Neural progenitor cell (in vitro differentiated cells): ENCODE results near the gene CPLX1. TPM values are rescaled to one million over a fixed set of nuclear protein-coding genes. Genes with fewer than 3 reads are reported as not detected.

ENCODE experiments used
- DNase-seq: peaks from one replicate; pipeline ENCODE4 v3.0.0-alpha.2; 2016; ENCODE audit warnings: low spot score
- H2AFZ ChIP-seq: fragments of 200-600 bp; sonication (generic); replicated peaks from 2 replicates; pipeline ENCODE4 v1.6.1; 2016; ENCODE audit warnings: antibody characterized with exemption
- H3F3A ChIP-seq: fragments of 200-600 bp; sonication (generic); 2 replicates; pipeline ENCODE4 v1.6.1; 2016; ENCODE audit warnings: antibody characterized with exemption, low read depth
- H3K27ac ChIP-seq: fragments of 200-600 bp; sonication (generic); 2 replicates; pipeline ENCODE4 v1.5.1; 2016; ENCODE audit warnings: mild to moderate bottlenecking
- H3K27me3 ChIP-seq: fragments of 200-600 bp; sonication (generic); 2 replicates; pipeline ENCODE4 v1.6.1; 2016; ENCODE audit warnings: mild to moderate bottlenecking, moderate library complexity
- H3K36me3 ChIP-seq: fragments of 200-600 bp; sonication (generic); 2 replicates; pipeline ENCODE4 v1.5.1; 2016
- H3K4me1 ChIP-seq: fragments of 200-600 bp; sonication (generic); 2 replicates; pipeline ENCODE4 v1.6.1; 2016; ENCODE audit warnings: mixed run types
- H3K4me2 ChIP-seq: fragments of 200-600 bp; sonication (generic); 2 replicates; pipeline ENCODE4 v1.6.1; 2016
- H3K4me3 ChIP-seq: fragments of 200-600 bp; sonication (generic); 2 replicates; pipeline ENCODE4 v1.5.1; 2016
- H3K79me2 ChIP-seq: fragments of 200-600 bp; sonication (generic); 2 replicates; pipeline ENCODE4 v1.6.1; 2016; ENCODE audit warnings: low read depth
- H3K9ac ChIP-seq: fragments of 200-600 bp; sonication (generic); 2 replicates; pipeline ENCODE4 v1.6.1; 2016
- H3K9me3 ChIP-seq: fragments of 200-600 bp; sonication (generic); 2 replicates; pipeline ENCODE4 v1.5.1; 2016; ENCODE audit warnings: low read depth
- H4K20me1 ChIP-seq: fragments of 200-600 bp; sonication (generic); 2 replicates; pipeline ENCODE4 v1.6.1; 2016; ENCODE audit warnings: low read depth
- H3K27ac Mint-ChIP-seq: 3 replicates; pipeline ENCODE4 v1.8.0; 2021; ENCODE audit warnings: mixed read lengths
- H3K27me3 Mint-ChIP-seq: 2 replicates; pipeline ENCODE4 v1.8.0; 2022; ENCODE audit warnings: low read depth, mild to moderate bottlenecking, inconsistent platforms, moderate library complexity, mixed read lengths; ENCODE audit not compliant: insufficient read depth
- H3K36me3 Mint-ChIP-seq: 3 replicates; pipeline ENCODE4 v1.8.0; 2021; ENCODE audit warnings: mixed read lengths
- H3K4me1 Mint-ChIP-seq: 3 replicates; pipeline ENCODE4 v1.8.0; 2021; ENCODE audit warnings: mixed read lengths
- H3K4me3 Mint-ChIP-seq: 3 replicates; pipeline ENCODE4 v1.8.0; 2021; ENCODE audit warnings: mild to moderate bottlenecking, moderate library complexity, mixed read lengths
- H3K9me3 Mint-ChIP-seq: 3 replicates; pipeline ENCODE4 v1.8.0; 2020; ENCODE audit warnings: mixed read lengths
- EZH2 ChIP-seq: fragments of 200-600 bp; sonication (generic); IDR thresholded peaks from 2 replicates; pipeline ENCODE4 v1.6.1; 2017; ENCODE audit warnings: antibody characterized with exemption, mild to moderate bottlenecking, moderate library complexity
- EZH2phosphoT487 ChIP-seq: fragments of 200-600 bp; sonication (generic); IDR thresholded peaks from 2 replicates; pipeline ENCODE4 v1.6.1; 2017; ENCODE audit warnings: antibody characterized with exemption
- total RNA-seq: library from RNA; depleted of rRNA; stranded (reverse); fragments of >200 nt; gene quantifications from 2 replicates; pipeline ENCODE4 v1.2.3, GENCODE V29; 2015; ENCODE audit warnings: low replicate concordance
- TF ChIP-seq, protein P1 (sequence below): fragments of 200-600 bp; sonication (generic); IDR thresholded peaks from 2 replicates; pipeline ENCODE4 v1.5.1; 2017; ENCODE audit warnings: antibody characterized with exemption, mild to moderate bottlenecking

Gene CPLX1
- total RNA-seq, 1 donor from 2014 or later: not detected

- H3K9me3 Mint-ChIP-seq: peaks cover 2% of the 10 kb centered on the region
- Histone ChIP-seq H3K27ac (no peak overlapping the region), H2AFZ (no peak overlapping the region), H3K9me3 (no peaks in the 10 kb centered on the region), H4K20me1 (peaks cover 10% of the 10 kb centered on the region), H3K79me2 (no peaks in the 10 kb centered on the region), H3K4me1 (no peaks in the 10 kb centered on the region), H3K27me3 (peaks cover 34% of the 10 kb centered on the region), H3F3A (no peaks in the 10 kb centered on the region), H3K36me3 (no peaks in the 10 kb centered on the region), H3K4me3 (no peak overlapping the region), H3K4me2 (no peak overlapping the region), H3K9ac (no peak overlapping the region)
- H3K27ac Mint-ChIP-seq: no peak overlapping the region
- no peak for DNase-seq
- H3K4me3 Mint-ChIP-seq: no peak overlapping the region
- H3K4me1 Mint-ChIP-seq: no peaks in the 10 kb centered on the region
- peaks cover 10% of the 10 kb centered on the region for H3K27me3 Mint-ChIP-seq
- TF ChIP-seq, protein P1, sequence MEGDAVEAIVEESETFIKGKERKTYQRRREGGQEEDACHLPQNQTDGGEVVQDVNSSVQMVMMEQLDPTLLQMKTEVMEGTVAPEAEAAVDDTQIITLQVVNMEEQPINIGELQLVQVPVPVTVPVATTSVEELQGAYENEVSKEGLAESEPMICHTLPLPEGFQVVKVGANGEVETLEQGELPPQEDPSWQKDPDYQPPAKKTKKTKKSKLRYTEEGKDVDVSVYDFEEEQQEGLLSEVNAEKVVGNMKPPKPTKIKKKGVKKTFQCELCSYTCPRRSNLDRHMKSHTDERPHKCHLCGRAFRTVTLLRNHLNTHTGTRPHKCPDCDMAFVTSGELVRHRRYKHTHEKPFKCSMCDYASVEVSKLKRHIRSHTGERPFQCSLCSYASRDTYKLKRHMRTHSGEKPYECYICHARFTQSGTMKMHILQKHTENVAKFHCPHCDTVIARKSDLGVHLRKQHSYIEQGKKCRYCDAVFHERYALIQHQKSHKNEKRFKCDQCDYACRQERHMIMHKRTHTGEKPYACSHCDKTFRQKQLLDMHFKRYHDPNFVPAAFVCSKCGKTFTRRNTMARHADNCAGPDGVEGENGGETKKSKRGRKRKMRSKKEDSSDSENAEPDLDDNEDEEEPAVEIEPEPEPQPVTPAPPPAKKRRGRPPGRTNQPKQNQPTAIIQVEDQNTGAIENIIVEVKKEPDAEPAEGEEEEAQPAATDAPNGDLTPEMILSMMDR: no peak
- no peak for TF ChIP-seq EZH2phosphoT487
- H3K36me3 Mint-ChIP-seq: no peaks in the 10 kb centered on the region
Observed at GRCh38 chr4:832536-832935, 6.6 kb upstream of the CPLX1 start.

GRCh38 chr4:832108-832507 is 6.2 kb upstream of the CPLX1 start:
- no peak overlapping the region for H3K9ac ChIP-seq
- no peak for DNase-seq
- no peaks in the 10 kb centered on the region for H3K4me1 ChIP-seq
- no peaks in the 10 kb centered on the region for H3K4me1 Mint-ChIP-seq
- H3K9me3 Mint-ChIP-seq: no peaks in the 10 kb centered on the region
- H3K27ac ChIP-seq: no peak overlapping the region
- peaks cover 11% of the 10 kb centered on the region for H3K27me3 Mint-ChIP-seq
- no peaks in the 10 kb centered on the region for H3K79me2 ChIP-seq
- no peak overlapping the region for H3K4me2 ChIP-seq
- peaks cover 38% of the 10 kb centered on the region for H3K27me3 ChIP-seq
- H3K27ac Mint-ChIP-seq: no peak overlapping the region
- H3K9me3 ChIP-seq: no peaks in the 10 kb centered on the region
- no peak for TF ChIP-seq EZH2
- TF ChIP-seq, protein P1: no peak
- no peak for TF ChIP-seq EZH2phosphoT487
- no peaks in the 10 kb centered on the region for H3K36me3 Mint-ChIP-seq
- H3K4me3 Mint-ChIP-seq: no peak overlapping the region
- peaks cover 15% of the 10 kb centered on the region for H4K20me1 ChIP-seq
- peaks cover 3% of the 10 kb centered on the region for H3F3A ChIP-seq
- H3K4me3 ChIP-seq: no peak overlapping the region
- no peaks in the 10 kb centered on the region for H3K36me3 ChIP-seq
- H2AFZ ChIP-seq: no peak overlapping the region

GRCh38 chr4:831483-831805 is 5.5 kb upstream of the CPLX1 start:
- Mint-ChIP-seq H3K27ac (no peak overlapping the region), H3K27me3 (peaks cover 13% of the 10 kb centered on the region), H3K9me3 (no peaks in the 10 kb centered on the region), H3K4me3 (no peak overlapping the region), H3K36me3 (no peaks in the 10 kb centered on the region), H3K4me1 (no peaks in the 10 kb centered on the region)
- Histone ChIP-seq H3K27ac (no peak overlapping the region), H3K79me2 (no peaks in the 10 kb centered on the region), H3K27me3 (peaks cover 45% of the 10 kb centered on the region), H3K9me3 (no peaks in the 10 kb centered on the region), H3K4me2 (no peak overlapping the region), H3F3A (peaks cover 3% of the 10 kb centered on the region), H3K4me1 (peaks cover 7% of the 10 kb centered on the region), H4K20me1 (peaks cover 21% of the 10 kb centered on the region), H3K4me3 (no peak overlapping the region), H3K9ac (no peak overlapping the region), H2AFZ (no peak overlapping the region), H3K36me3 (no peaks in the 10 kb centered on the region)
- TF ChIP-seq EZH2phosphoT487: no peak
- TF ChIP-seq, protein P1: no peak
- no peak for TF ChIP-seq EZH2
- no peak for DNase-seq
